HG03103 (cell line): ENCODE data around the gene PRKCE.

Experiments used
- ATAC-seq: cut with Tn5 transposase; IDR thresholded peaks from one replicate; pipeline ENCODE4 v1.9.1; 2021; ENCODE audit warnings: low read depth; ENCODE audit not compliant: unreplicated experiment

PRKCE gene

DNA sequence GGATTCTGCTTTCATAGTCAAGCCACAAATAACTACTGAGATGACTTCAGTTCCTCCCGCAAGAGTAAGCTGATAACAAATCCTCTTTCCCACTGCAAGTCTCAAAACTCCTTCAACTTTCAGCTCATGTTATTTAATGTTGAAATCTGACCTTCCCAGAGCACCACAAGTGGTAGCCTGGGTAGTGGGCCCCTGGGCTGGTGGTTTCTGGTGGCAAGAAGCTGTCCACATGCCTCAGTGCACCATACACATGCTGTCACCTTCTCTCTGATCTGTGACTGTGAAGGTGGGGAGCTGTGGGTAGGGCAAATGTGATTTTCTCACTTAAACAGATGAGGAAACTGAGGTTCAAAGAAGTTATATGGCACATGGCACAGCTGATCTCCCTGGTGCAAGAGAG is 399.6 kb downstream of the PRKCE start:
- ATAC-seq: no peak

DNA sequence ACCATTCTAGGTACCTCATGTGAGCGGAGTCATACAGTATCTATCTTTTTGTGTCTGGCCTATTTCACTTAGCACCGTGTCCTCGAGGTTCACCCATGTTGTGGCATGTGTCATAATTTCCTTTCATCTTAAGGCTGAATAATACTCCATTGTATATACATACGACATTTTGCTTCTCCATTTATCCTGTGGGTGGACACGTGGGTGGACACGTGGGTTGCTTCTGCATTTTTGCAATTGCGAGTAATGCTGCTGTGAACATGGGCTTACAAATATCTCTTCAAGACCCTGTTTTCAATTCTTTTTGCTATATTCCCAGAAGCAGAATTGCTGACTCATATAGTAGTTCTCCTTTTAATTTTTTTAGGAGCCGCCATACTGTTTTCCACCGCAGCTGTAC is 402.1 kb downstream of the PRKCE start:
- no peak for ATAC-seq

DNA sequence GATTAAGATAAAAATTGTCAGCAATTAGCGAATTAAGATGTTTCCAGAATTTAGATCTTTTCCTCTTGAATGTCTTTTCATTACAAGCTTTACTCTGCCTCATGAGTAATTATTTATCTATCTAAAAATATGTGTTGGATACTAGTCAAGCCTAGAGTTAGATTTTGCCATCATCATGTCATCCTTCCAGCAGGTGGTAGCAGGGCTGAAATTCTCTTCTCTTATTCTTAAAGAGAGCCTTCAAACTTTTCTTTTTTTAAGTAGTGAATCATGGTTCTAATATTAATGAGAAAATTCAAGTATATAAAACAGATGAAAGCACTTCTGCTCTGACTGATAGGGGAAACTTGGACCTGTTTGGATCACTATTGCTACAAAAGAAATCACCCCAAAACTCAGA is 405.1 kb downstream of the PRKCE start:
- ATAC-seq: no peak

DNA sequence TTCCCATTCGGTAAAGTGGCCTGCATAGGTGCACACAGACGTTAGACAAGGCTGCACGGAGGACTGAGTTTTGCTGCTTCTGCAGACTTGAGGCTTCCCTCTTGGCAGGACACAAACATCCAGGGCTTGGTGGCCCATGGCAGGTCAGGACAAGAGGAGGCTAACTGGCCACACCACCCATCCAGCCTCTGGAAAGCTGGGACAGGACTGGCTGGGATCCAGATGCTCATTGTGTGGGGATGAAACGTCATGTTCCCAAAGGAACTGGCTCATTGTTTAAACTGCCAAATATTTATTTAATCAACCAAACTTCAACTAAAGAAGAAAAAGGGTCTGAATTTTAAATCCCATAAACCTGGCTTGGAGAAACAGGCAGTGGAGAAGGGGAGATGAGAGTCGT is 406.7 kb downstream of the PRKCE start:
- no peak for ATAC-seq

DNA sequence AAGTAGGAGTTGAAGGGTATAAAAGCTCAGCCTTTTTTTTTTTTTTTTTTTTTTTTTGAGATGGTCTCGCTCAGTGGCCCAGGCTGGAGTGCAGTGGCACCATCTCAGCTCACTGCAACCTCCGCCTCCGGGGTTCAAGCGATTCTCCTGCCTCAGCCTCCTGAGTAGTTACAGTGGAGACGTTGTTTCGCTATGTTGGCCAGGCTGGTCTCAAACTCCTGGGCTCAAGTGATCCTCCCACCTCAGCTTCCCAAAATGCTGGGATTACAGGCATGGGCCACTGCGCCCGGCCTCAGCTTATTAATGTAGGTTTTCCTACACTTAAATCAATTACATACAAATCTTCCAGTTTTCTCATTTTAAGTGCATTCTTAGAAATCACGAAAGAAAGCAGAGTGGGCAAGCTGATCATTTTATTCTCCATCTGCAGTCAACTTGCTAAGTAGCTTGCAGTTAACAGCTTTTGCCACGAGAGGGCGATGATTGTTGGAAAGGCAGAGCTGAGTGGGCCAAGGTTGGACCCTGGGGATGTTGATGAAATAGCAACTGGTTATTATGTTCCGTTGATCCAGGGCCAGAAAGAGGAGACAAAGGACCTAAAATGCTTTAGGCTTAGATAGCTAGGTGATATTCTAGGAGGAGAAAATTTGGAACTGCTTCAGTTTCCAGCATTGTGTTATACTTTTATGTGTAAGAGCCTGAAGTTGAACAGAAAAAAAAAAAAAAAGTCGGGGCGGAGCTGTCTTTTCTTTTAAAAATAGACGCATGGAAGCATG is 411.4 kb downstream of the PRKCE start:
- ATAC-seq: no peak

DNA sequence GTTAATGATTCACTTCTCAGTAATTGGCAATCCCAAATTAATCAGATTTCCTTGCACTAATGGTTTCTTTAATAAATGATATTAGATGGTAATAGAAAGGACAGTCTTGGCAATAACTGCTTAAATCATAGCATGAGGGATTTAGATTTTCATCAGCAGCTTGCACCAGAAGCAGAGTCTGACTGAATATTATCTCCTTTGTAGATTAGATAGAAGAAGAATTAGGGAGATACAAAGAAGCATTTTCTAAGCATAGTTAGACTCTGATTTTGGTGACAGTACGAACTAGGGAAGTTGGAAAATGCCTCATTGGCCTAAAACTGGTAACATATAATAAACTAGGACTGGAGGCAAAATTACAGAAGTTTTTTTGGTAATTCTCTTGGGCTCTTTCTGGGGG is 412.9 kb downstream of the PRKCE start:
- ATAC-seq: no peak

DNA sequence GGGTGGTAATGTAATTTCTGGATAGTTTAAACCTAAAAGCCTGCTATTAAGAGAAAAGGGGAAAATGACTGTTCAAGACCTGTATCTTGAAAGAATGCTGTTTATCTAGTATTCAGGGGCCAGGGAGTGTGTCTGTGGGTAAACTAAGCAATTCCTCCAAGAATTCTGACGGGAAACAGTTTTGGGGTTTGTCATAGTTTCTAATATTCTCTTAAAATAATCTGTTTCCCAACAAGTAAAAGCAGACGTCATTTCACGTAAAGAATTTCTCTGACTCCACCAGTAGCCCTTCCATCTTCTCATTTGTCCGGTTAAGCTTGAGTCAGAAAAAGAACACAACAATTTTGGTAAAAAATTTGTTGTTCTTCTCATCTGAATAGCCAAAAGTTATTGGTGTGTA is 413.7 kb downstream of the PRKCE start:
- no peak for ATAC-seq

DNA sequence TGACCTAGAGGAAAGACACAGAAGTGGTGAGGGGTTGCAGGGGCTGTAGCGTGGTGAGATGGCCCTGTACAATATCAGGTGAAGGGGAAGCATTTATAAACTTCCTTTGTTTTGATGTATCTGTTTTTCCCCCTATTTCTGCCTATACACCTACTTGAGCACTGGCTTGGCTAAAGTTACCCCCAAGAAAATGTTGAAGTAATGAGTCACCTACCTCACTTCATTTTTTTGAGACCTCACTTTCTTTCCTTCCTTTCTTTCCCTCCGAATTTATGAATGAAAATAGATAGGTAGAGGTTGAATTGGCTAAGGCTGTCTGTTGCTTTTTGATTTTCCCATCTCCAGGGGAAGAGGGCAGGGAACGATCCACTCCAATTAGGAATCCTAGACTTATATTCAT is 414.6 kb downstream of the PRKCE start:
- ATAC-seq: no peak

DNA sequence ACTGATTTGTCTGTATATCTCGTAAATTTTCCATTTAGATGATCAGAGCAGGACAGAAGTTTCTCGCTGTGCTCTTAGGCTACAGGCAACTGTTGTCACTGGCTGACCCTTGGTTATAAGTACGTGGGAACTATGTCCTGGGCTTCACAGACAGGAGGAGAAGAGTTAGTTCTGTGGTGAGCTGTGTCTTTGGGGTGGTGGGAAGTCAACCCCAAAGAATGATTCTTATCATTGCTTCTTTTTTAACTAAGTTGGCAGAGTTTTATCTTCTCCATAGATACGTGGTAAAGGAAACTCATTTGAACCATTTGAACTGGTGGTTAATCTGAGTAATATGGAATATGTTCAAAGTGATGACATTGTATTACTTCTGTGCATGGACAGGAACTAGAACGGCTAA is 415.1 kb downstream of the PRKCE start:
- no peak for ATAC-seq

DNA sequence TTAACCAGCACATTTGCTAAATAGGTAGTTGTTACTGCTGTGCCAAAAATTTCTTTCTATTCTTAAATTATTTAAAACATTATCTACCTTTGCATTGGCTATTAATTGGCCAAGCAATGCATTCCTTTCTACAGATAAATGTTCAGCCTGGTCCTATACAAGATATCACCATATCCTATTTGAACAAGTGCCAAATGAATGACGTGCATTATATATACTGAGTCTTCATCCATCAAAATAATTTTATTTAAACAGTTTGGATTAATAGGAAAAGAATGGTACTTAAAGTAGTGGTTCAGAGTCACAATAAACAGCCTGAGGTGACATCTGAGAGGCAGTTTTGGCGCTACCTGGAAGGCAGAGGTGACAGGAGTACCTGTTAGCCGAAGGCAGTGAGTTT is 415.6 kb downstream of the PRKCE start:
- ATAC-seq: no peak

DNA sequence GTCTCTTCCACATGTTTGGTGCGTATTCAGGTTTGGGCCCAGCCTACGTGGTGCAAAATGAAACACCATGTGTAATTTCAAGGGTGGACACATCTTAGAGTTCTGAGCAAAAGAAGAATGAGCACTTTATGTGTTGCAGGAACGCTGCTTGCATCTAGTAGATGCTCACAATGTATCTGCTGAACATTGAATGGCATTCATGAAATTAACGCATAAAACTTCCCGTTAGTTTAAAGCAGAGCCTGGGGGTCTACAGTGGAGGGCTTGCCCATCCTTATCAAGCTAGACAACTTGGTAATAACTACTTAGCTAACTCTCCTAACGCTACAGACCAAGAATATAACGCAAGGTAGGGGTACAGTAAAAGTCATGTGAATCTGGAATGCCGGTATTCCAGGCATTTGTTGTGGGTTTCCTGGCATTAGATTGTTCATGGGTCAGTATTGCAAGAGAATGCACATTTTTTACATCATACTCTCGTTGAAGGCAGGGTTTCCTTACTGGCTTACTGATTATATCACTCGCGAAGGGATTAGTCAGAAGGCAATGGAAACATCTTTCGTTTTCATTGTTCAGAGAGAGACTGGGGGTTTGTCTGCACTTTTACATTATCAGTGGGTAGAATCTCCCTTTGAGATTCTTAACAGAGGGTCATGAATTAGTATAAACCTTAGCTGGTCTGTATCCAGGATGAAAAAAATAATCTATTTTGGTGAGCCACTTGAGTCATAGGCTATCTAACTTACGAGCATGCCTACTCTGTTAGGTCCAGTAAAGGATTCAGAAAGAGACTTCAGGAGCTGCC is 416.2 kb downstream of the PRKCE start:
- no peak for ATAC-seq

DNA sequence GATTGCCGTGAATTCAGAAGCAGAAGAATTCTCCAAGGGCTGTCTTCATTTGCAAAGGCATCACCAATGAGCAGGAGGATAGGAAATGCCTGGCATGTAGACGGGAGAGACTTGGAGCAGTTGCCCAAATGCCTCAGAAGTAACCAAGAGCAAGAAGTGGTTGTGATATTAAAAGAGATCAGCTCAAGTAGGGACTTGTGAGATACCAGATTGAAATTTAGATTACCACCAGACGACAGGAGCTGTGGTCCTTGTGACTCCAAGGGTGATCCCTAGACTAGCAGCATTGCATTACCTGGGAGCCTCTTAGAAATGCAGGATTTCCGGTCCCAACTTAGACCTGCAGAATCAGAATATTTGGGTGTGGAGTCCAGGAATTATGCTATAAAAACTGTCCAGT is 417.2 kb downstream of the PRKCE start:
- no peak for ATAC-seq

DNA sequence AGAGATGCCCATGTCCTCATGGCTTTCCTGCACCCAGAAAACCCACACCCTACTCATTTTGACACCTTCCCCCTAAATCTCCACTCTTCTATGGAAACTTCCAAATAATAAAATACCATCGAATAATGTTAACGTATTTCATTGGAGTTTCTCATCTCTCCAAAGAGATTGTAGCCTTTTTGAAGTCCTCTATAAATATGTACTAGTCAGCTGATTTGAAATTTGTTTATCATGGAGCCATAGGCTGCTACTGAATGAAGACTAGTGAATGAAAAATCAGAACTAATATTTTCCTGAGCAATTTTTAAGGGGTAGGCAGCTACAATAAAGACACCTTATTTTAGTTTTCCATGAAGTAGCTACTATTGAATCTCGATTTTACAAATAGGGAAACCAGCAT is 419.6 kb downstream of the PRKCE start:
- ATAC-seq: no peak

DNA sequence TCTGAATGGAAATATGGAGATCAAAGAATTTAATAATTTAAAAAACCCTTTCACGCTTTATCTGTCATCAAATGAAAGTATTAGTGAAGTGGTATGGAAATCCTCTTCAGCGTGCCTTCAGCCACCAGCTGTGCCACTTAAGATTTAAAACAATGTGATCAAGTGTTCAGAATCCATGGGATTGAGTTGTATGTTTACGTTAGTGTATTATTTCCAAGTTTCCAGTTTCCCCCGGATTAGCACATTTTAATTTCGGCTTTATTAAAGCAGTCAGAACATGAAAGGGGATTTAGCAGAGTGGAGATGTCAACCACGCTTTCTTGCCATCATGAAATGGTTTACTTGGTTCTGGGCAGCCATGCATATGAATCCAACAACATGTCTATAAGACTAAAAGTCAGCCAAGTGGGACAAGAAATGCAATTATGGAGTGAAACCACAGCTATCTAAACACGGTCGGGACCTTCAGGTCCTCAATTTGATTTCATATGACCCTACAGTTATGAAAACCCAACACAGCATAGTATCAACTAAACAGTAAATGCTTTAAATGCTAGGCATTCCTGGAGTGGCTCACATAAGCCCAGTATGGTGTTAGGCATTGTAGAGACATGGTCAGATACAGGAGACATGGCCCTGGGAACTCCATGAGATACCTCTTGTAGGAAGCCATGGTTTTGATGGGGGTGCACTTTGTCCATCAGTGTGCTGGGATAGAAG is 420.8 kb downstream of the PRKCE start:
- no peak for ATAC-seq

DNA sequence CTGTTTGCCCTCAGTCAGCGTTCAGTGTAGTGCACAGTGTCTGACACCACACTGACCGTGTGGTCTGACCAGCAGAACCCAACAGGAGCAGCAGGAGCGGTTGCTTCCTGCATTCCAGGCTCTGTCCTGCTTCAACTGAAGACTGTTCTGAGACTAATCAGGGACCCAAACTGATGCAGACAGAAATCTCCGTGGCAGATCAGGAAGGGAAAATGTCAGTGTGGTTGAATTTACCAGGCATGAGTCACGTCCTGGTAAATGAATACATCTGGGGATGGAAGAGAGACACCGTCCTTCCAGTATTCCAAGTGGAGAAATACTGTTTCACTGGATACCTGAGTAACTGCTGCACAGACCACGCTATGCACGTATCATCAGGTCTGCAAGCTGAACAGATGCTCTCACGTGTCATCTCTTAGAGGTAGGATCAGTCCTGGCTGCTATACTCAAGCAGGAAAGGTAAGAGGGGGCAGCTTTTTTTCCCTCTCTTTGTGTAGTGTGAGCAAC is 422.1 kb downstream of the PRKCE start:
- ATAC-seq: no peak

DNA sequence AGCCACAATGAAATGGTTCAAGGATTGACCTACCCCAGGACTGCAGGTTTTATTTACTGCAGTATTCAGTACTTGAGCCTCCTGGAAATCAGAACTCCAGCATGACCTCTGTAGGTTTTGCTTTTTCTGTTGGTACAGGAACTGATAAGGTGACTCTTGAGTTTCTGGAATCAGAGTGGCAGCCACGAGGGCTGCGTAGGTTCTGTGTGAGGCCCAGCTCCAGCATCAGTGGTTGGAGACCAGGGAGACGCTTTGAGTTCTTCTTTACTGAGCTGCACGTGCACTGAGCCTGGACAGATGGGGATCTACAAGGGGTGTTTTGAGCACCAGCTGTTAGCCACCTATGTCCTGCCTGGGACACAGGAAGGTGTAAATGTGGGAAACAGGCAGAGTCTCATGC is 423.0 kb downstream of the PRKCE start:
- ATAC-seq: no peak

DNA sequence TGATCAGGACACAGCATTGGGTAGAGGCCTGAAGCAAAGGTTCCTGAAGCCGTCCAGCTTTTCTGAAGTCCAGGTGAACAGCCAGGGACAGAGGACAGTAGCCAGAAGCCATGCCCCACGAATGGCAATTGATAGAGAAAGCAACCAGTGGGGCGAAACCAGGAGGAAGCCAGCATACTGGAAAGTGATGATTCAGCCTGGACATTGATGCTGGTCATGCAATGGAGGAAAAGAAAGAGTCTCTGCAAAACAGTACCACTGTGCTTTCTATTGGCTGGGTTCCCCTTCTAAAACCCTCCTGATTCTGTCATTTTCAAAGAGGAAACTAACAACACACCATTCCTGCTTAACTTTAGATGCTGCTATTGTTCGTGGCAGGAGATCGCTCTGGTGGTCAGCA is 424.4 kb downstream of the PRKCE start:
- ATAC-seq: no peak

DNA sequence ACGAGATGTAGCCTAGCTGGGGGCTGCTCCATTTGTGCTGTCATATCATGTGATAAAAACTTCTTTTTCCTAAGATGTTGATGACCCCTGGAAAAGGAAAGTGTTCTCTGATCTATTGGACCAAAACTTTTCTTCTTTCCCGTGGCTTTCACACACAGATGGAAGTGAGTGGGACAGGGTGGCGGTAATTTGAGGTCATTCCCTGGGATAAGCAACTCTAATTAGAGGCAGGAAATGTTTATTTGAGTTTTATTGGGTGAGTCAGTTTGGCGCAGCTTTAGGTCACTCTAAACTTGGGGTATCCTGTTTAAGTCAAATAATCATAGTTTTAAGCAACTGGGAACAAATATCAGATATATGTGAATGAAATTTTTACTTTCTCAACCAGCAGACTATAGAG is 424.8 kb downstream of the PRKCE start:
- no peak for ATAC-seq

DNA sequence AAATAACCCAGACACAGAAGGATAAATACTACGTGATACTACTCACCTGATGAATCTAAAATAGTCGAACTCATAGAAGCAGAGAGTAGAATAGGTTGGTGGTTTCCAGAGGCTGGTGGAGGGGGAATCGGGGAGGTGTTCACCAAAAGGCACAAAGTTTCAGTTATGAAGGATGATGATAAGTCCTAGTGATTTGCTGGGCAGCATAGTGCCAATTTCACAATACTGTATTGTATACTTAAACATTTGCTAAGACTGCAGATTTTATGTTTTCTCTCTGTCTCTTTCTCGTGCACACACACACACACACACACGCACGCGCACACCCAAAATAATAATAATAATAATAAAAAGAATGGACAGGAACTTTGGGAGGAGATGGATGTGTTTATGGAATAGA is 425.4 kb downstream of the PRKCE start:
- no peak for ATAC-seq

DNA sequence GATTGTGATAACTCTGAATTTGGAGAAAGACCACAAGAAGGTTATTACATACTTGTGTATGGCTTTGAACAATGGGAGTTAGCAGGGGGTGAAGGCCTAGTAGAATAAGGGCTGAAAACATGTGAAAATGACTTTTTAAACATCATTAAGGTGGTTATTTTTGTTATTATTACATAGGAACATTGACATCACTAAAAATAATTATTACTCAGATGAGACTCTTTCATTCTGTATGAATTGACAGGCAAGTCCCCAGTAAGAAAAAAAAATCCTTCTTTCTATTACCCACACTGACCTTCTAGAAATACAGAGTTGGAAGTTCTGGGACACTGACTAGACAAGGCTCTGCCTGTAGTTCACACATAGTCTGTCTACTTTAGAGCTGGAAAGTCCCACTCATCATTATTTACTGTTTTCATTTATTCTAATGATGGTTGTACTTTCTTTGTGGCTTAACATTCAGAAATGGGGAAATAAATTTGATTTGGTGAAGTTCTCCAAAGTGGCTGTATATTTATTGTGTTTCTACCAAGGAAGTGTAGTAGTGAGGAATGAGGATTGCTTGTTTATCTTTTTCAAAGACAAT is 426.1 kb downstream of the PRKCE start:
- no peak for ATAC-seq

DNA sequence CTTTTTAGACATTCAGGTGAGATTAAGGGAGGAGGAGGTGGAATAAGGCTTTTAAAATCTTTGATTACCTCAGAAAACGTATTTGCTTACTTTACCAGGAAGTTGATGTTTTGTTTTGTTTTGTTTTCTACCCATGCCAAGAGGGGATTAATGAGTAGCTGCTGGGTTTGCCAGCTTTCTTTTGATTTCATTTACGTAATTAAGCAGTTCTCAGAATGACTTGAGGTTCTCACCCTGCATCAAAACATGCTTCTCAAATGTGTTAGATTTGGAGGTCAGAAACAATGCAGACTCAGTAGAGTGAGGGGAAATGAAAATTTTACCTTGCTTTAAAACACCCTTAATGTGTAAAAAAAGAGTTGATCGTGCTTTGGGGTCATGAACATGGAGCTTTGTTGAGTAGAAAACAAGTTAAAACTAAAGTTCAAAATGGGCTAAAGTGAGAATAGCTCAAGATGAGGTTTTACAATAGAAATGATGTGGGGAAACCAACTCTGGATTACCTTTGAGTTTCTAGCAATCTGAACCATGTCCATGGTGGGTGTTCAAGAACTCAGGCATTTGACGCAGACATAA is 428.6 kb downstream of the PRKCE start:
- no peak for ATAC-seq
